ENCODE measurements around the gene TRIM54.

GRCh38 chr2:27308359-27308881 is 26.2 kb downstream of the TRIM54 start, which contains the start of gene UCN:
- no peak for TF ChIP-seq CTCF (IDR thresholded peaks at IDR 0.05 in 2 of 3, conservative IDR thresholded peaks at IDR 0.05 in 1 of 3; ENCODE audit: insufficient read depth in 2 of 3, low read depth in 1 of 3, low read length in 3 of 3)
- no peak for TF ChIP-seq ZNF143 (CRISPR knock-in tag; IDR thresholded peaks at IDR 0.05)
- no peak for TF ChIP-seq ZNF23 (CRISPR knock-in tag; IDR thresholded peaks at IDR 0.05)
- no peak for TF ChIP-seq CREB3L1 (IDR thresholded peaks at IDR 0.05; ENCODE audit: borderline replicate concordance, low read depth)
- TF ChIP-seq FOXJ3 (CRISPR knock-in tag; IDR thresholded peaks at IDR 0.05), result no peak
- no peak for TF ChIP-seq POLR2A (conservative IDR thresholded peaks at IDR 0.05)
- no peak for TF ChIP-seq ZNF57 (CRISPR knock-in tag; IDR thresholded peaks at IDR 0.05)
